Measurements from ENCODE around the gene LASP1.

The LASP1 gene

GRCh38 chr17:38889745-38890409 is 20.0 kb downstream of the LASP1 start:
- no peak for DNase-seq

GRCh38 chr17:38890410-38890746 is 20.5 kb downstream of the LASP1 start:
- DNase-seq, result no peak

GRCh38 chr17:38891441-38891840 is 21.6 kb downstream of the LASP1 start:
- DNase-seq, result no peak

GRCh38 chr17:38892083-38892482 is 22.2 kb downstream of the LASP1 start:
- no peak for DNase-seq

GRCh38 chr17:38892620-38893019 is 22.8 kb downstream of the LASP1 start:
- no peak for DNase-seq

- DNase-seq, result no peak
Observed at GRCh38 chr17:38893113-38893512, 23.3 kb downstream of the LASP1 start.

- DNase-seq, result no peak
Observed at GRCh38 chr17:38893607-38894006, 23.7 kb downstream of the LASP1 start.

- DNase-seq, result no peak
Observed at GRCh38 chr17:38894276-38894675, 24.4 kb downstream of the LASP1 start.

GRCh38 chr17:38896346-38896954 is 26.6 kb downstream of the LASP1 start:
- no peak for DNase-seq

- no peak for DNase-seq
Observed at GRCh38 chr17:38897176-38897575, 27.3 kb downstream of the LASP1 start.

- no peak for DNase-seq
Observed at GRCh38 chr17:38897671-38898290, 27.9 kb downstream of the LASP1 start.

GRCh38 chr17:38898291-38898679 is 28.4 kb downstream of the LASP1 start:
- DNase-seq, result no peak

- DNase-seq, result no peak
Observed at GRCh38 chr17:38898812-38899348, 29.0 kb downstream of the LASP1 start.

- no peak for DNase-seq
Observed at GRCh38 chr17:38899421-38899820, 29.6 kb downstream of the LASP1 start.

- DNase-seq, result peak; percentile 99
Observed at GRCh38 chr17:38900978-38901656, 31.3 kb downstream of the LASP1 start.

- DNase-seq, result no peak
Observed at GRCh38 chr17:38903404-38903803, 33.5 kb downstream of the LASP1 start.

- DNase-seq, result no peak
Observed at GRCh38 chr17:38904892-38905291, 35.0 kb downstream of the LASP1 start.

- DNase-seq, result no peak
Observed at GRCh38 chr17:38905375-38905774, 35.5 kb downstream of the LASP1 start.

- DNase-seq, result no peak
Observed at GRCh38 chr17:38906460-38907228, 36.8 kb downstream of the LASP1 start.

- DNase-seq, result no peak
Observed at GRCh38 chr17:38907930-38908675, 38.2 kb downstream of the LASP1 start.

- DNase-seq, result no peak
Observed at GRCh38 chr17:38908676-38909181, 38.9 kb downstream of the LASP1 start.

GRCh38 chr17:38910325-38910724 is 40.5 kb downstream of the LASP1 start:
- no peak for DNase-seq

Measured in fibroblast of skin of abdomen (primary cell).